ENCODE measurements around the gene MAN2C1. TPM values are rescaled to one million over a fixed set of nuclear protein-coding genes. Genes with fewer than 3 reads are reported as not detected.

The MAN2C1 gene
- total RNA-seq, 4 donors from 2014 or later: 84.9 to 199 (median 136) TPM

MicroRNAs within 50 kb of the gene (microRNA counts, 767-probe panel; counts per million panel counts)
- microRNA hsa-miR-631: 0 to 358 counts per million in 2 donors

Small RNA genes lying within 50 kb of the gene (microRNA-seq; reads per million reads assigned to microRNA genes)
- 0 reads per million in 2 donors for gene MIR631 (ENCODE audit: borderline number of aligned reads in 1 of 2, borderline replicate concordance in 2 of 2)

Other genes starting within 250 kb of the MAN2C1 start
- gene C15orf39, start 166.7 kb downstream of the MAN2C1 start, total RNA-seq: 10 to 100 TPM; 21.9 to 29.3 (median 26.1) TPM
- under 1 TPM in 2 of 4 donors, not detected in 2; 0.69 TPM for gene GOLGA6C, start 110.3 kb downstream of the MAN2C1 start, total RNA-seq
- 1 to 10 TPM in 1 of 4 donors, under 1 TPM in 1, not detected in 2; 0.08 to 1.3 TPM for gene GOLGA6D, start 85.8 kb downstream of the MAN2C1 start, total RNA-seq
- 10 to 100 TPM; 45.5 to 65.5 (median 56.4) TPM for gene COMMD4, start 32.5 kb downstream of the MAN2C1 start, total RNA-seq
- gene NEIL1, start 21.6 kb downstream of the MAN2C1 start, total RNA-seq: 10 to 100 TPM; 20.0 to 66.8 (median 41.2) TPM
- 10 to 100 TPM; 47.1 to 68.8 (median 49.6) TPM for gene SIN3A, start 83.1 kb upstream of the MAN2C1 start, total RNA-seq
- 10 to 100 TPM in 3 of 4 donors, 1 to 10 TPM in 1; 7.3 to 15.5 (median 10.8) TPM for gene PTPN9, start 210.7 kb upstream of the MAN2C1 start, total RNA-seq